NB4 (cell line): ENCODE data around the gene UST.

Experiments used
- DNase-seq: peaks from one replicate; pipeline ENCODE4 v3.0.0; 2010; ENCODE audit warnings: low read depth
- H3K4me3 ChIP-seq: one replicate; pipeline ENCODE4 v1.5.1; 2011; ENCODE audit warnings: mild to moderate bottlenecking, low read depth, low read length, moderate library complexity
- CTCF ChIP-seq: IDR thresholded peaks from one replicate; pipeline ENCODE4 v1.5.1; 2012; ENCODE audit warnings: low read depth, low read length
- MAX ChIP-seq: IDR thresholded peaks from 2 replicates; pipeline ENCODE4 v1.6.1; 2011; ENCODE audit warnings: low read depth, low read length
- MYC ChIP-seq: IDR thresholded peaks from 2 replicates; pipeline ENCODE4 v1.6.1; 2011; ENCODE audit warnings: low read depth, low read length
- POLR2A ChIP-seq: IDR thresholded peaks from 2 replicates; pipeline ENCODE4 v1.6.1; 2011; ENCODE audit warnings: mild to moderate bottlenecking; ENCODE audit not compliant: insufficient read length; ENCODE audit errors: extremely low read depth

UST gene

GRCh38 chr6:149013586-149014344 lies 266.9 kb downstream of the UST start:
- TF ChIP-seq MAX, result no peak
- TF ChIP-seq POLR2A, result no peak
- no peak for TF ChIP-seq MYC
- TF ChIP-seq CTCF, result no peak
- no peak overlapping the region for H3K4me3 ChIP-seq
- no peak for DNase-seq

GRCh38 chr6:149014631-149015534 lies 268.1 kb downstream of the UST start:
- DNase-seq, result no peak
- H3K4me3 ChIP-seq, result no peak overlapping the region
- TF ChIP-seq MYC (no peak), CTCF (no peak), MAX (no peak), POLR2A (no peak)

GRCh38 chr6:149015535-149016525 lies 269.0 kb downstream of the UST start:
- no peak overlapping the region for H3K4me3 ChIP-seq
- no peak for DNase-seq
- TF ChIP-seq MAX (no peak), CTCF (no peak), MYC (no peak), POLR2A (no peak)

- no peak for DNase-seq
- TF ChIP-seq MAX (no peak), MYC (no peak), POLR2A (no peak), CTCF (no peak)
- H3K4me3 ChIP-seq, result no peak overlapping the region
Observed at GRCh38 chr6:149016716-149017115, 269.9 kb downstream of the UST start.

GRCh38 chr6:149020319-149020718 lies 273.5 kb downstream of the UST start:
- no peak overlapping the region for H3K4me3 ChIP-seq
- no peak for TF ChIP-seq MAX
- no peak for TF ChIP-seq CTCF
- no peak for TF ChIP-seq POLR2A
- no peak for TF ChIP-seq MYC
- no peak for DNase-seq
